Omental fat pad (tissue), 4 donors: ENCODE measurements around the gene CDC27. TPM values are rescaled to one million over a fixed set of nuclear protein-coding genes. Genes with fewer than 3 reads are reported as not detected.

ENCODE experiments used
- ATAC-seq: fragments of 150-250 bp; one replicate; pipeline ENCODE4 v1.9.1; 2016; ENCODE audit warnings: mild to moderate bottlenecking, moderate library complexity; ENCODE audit not compliant: low FRiP score
- DNase-seq: peaks from one replicate; pipeline ENCODE4 v3.0.0-alpha.2; 2019; ENCODE audit warnings: low spot score
- total RNA-seq, 4 donors: library from RNA; depleted of rRNA; stranded (reverse); fragments of >200 nt; gene quantifications; one replicate each; pipeline ENCODE4 v1.1.0, GENCODE V29; 2016
- TF ChIP-seq, protein P1 (sequence below), 3 donors: fragments of 450-650 bp; IDR thresholded peaks; one replicate each; pipeline ENCODE4 v1.5.1; 2016 to 2017; ENCODE audit warnings: antibody characterized with exemption in 3 of 3, mild to moderate bottlenecking in 3 of 3, moderate library complexity in 2 of 3

CDC27 gene
- total RNA-seq, 4 donors from 2014 or later, result 66.1 to 95.8 (median 76.2) TPM

- DNase-seq (no peak), ATAC-seq (no peak)
- TF ChIP-seq, protein P1, sequence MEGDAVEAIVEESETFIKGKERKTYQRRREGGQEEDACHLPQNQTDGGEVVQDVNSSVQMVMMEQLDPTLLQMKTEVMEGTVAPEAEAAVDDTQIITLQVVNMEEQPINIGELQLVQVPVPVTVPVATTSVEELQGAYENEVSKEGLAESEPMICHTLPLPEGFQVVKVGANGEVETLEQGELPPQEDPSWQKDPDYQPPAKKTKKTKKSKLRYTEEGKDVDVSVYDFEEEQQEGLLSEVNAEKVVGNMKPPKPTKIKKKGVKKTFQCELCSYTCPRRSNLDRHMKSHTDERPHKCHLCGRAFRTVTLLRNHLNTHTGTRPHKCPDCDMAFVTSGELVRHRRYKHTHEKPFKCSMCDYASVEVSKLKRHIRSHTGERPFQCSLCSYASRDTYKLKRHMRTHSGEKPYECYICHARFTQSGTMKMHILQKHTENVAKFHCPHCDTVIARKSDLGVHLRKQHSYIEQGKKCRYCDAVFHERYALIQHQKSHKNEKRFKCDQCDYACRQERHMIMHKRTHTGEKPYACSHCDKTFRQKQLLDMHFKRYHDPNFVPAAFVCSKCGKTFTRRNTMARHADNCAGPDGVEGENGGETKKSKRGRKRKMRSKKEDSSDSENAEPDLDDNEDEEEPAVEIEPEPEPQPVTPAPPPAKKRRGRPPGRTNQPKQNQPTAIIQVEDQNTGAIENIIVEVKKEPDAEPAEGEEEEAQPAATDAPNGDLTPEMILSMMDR (IDR thresholded peaks at IDR 0.05), result no peak
Observed at GRCh38 chr17:47210105-47210504, 21.0 kb upstream of the CDC27 start.

DNA sequence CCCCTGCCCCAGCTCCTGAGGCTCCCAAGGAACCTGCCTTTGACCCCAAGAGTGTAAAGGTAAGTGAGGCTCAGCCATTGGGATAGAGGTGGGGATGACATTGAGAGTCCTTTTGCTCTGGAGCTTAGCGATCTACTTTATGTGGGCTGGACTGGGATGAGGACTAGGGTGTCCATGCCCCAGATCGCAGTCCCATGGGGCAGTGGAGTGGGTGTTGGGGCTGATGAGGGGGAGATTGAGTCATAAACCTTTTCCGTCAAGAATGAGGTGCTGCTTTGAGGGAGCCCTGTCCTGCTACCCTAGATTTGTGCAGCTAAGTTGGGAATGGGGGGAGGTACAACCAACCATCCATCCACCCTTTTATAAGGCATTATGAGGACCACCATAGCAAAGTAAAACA, 20.4 kb upstream of the CDC27 start:
- TF ChIP-seq, protein P1 (IDR thresholded peaks at IDR 0.05), result no peak
- DNase-seq (no peak), ATAC-seq (no peak)

DNA sequence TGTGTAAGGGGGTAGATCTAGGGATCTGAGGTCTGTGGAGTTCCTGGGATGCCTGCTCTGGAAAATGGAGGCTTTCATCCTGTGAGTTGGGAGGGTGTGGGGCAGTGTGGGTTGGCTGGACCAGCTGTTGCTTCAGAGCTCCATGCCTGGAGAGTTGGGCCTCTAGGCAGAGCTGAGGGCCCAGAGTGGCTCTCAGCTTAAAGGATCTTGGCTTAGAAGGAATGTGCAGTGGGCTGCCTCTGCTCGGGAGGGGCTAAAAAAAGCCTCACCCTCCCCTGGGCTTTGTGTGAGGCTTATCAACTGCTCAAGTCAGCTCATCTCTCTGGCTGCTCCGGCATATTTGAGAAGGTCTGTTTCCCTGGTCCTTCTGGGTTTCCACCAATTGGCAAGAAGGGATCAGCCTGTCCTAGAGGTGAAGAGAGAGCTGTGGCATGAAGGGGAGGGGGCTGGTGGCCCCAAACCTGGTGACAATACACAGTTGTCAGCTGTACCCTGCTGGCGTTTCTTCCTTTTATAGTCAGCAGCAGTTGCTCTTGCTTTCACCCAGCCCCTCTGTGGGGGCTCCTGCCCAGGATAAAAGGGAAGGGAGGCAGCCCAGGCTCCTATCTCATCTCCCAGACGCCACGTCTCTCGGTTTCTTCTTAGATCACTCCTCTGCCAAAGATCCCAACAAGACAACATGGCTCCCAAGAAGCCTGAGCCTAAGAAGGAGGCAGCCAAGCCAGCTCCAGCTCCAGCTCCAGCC, 19.8 kb upstream of the CDC27 start, which contains the start of gene MYL4:
TSS of gene MYL4 (plus strand) at position 605 of the 745 bp plus-strand sequence. CDS start at position 680, 75 bp downstream.
- TF ChIP-seq, protein P1 (IDR thresholded peaks at IDR 0.05), result no peak
- ATAC-seq (no peak), DNase-seq (no peak)

DNA sequence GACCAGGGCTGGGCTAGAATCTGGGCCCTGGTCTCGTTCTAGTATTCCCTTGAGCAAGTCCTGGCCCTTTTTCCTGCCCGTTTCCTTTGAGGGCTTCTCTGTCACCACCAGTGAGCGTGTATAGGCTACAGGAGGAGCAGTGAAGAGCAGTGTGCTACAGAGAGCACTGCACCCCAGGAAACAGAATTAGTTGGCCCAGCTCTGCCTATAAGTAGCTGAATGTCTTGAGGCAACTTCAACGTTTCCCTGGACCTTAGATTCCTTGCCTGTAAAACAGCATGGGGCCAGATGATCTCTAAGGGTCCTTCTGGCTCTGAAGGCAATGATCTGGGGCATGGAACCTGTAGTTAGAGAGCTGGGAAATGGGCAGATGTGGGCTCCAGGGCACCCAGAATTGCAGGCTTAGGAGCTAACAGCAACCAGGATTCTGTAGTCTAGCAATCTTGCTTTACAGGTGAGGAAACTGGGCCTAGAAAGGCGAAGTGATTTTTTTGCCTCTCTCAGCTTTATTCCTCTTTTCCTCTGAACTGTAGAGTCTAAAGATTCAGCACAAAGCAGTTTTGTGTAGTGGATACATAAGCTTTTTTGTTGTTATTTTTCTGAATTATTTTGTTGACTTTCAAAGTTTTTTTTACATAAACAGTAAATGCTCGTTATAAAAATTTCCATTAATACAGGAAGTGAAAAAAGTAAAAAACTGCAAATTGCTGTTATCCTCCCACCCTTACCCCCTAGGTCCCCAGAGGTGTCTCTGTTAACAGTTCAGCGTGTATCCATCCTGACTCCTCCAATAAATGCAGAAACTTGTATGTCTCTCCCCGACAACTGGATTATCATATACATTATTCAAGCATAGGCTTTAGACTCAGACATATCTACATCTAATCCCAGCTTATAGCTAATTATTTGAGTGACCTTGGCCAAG, 18.3 kb upstream of the CDC27 start:
- TF ChIP-seq, protein P1 (IDR thresholded peaks at IDR 0.05), result no peak
- ATAC-seq (no peak), DNase-seq (no peak)

- DNase-seq, result no peak
- TF ChIP-seq, protein P1 (IDR thresholded peaks at IDR 0.05), result no peak
- ATAC-seq, result peak; percentile 56
Observed at GRCh38 chr17:47205419-47205963, 16.4 kb upstream of the CDC27 start.

- TF ChIP-seq, protein P1 (IDR thresholded peaks at IDR 0.05), result no peak
- no peak for DNase-seq
- ATAC-seq, result peak; percentile 41
Observed at GRCh38 chr17:47204722-47205418, 15.8 kb upstream of the CDC27 start.
